ENCODE measurements around the gene EFNA1.
A peak's percentile ranks its signal among the peaks of the same experiment; 100 is the strongest.

EFNA1 gene

GRCh38 chr1:155127105-155127966, at the start of gene EFNA1:
Gene EFNA1 (plus strand): TSS chr1:155127876. CDS start chr1:155127978, 102 bp downstream.
- peak; percentile 67 for DNase-seq
- Mint-ChIP-seq H3K4me3 (peak within 1 kb of the TSS; percentile 73), H3K27ac (peak within 1 kb of the TSS; percentile 59)

GRCh38 chr1:155078469-155079209, 49.0 kb upstream of the EFNA1 start, which contains the start of gene EFNA3:
Gene EFNA3 (plus strand): TSS chr1:155078837. CDS start chr1:155078942, 105 bp downstream.
- peak within 1 kb of the TSS; percentile 53 for H3K27ac Mint-ChIP-seq
- peak; percentile 83 for DNase-seq
- peaks cover 36% of the 10 kb centered on the region for H3K27me3 Mint-ChIP-seq
- H3K4me3 Mint-ChIP-seq, result peak within 1 kb of the TSS; percentile 65
- peaks cover 43% of the 10 kb centered on the region for H3K4me1 Mint-ChIP-seq (ENCODE audit: low read depth)
- no peaks in the 10 kb centered on the region for H3K36me3 Mint-ChIP-seq (ENCODE audit: low read depth)
- H3K9me3 Mint-ChIP-seq, result no peaks in the 10 kb centered on the region

More at GRCh38 chr1:155127105-155127966, at the start of gene EFNA1:
- Mint-ChIP-seq H3K27me3 (peaks cover 25% of the 10 kb centered on the region), H3K36me3 (ENCODE audit: low read depth) (no peaks in the 10 kb centered on the region), H3K9me3 (no peaks in the 10 kb centered on the region), H3K4me1 (ENCODE audit: low read depth) (peaks cover 35% of the 10 kb centered on the region)

- Mint-ChIP-seq H3K27me3 (peaks cover 41% of the 10 kb centered on the region), H3K36me3 (ENCODE audit: low read depth) (no peaks in the 10 kb centered on the region), H3K27ac (peak overlapping the region; percentile 53), H3K4me3 (peak overlapping the region; percentile 65), H3K4me1 (ENCODE audit: low read depth) (peaks cover 43% of the 10 kb centered on the region), H3K9me3 (no peaks in the 10 kb centered on the region)
- DNase-seq, result no peak
Observed at GRCh38 chr1:155079210-155079486, 48.5 kb upstream of the EFNA1 start.

GRCh38 chr1:155079487-155080311, 48.0 kb upstream of the EFNA1 start:
- H3K4me3 Mint-ChIP-seq, result peak overlapping the region; percentile 65
- peaks cover 47% of the 10 kb centered on the region for H3K27me3 Mint-ChIP-seq
- no peaks in the 10 kb centered on the region for H3K9me3 Mint-ChIP-seq
- peak; percentile 51 for DNase-seq
- H3K27ac Mint-ChIP-seq, result peak overlapping the region; percentile 53
- no peaks in the 10 kb centered on the region for H3K36me3 Mint-ChIP-seq (ENCODE audit: low read depth)
- peaks cover 45% of the 10 kb centered on the region for H3K4me1 Mint-ChIP-seq (ENCODE audit: low read depth)

DNA sequence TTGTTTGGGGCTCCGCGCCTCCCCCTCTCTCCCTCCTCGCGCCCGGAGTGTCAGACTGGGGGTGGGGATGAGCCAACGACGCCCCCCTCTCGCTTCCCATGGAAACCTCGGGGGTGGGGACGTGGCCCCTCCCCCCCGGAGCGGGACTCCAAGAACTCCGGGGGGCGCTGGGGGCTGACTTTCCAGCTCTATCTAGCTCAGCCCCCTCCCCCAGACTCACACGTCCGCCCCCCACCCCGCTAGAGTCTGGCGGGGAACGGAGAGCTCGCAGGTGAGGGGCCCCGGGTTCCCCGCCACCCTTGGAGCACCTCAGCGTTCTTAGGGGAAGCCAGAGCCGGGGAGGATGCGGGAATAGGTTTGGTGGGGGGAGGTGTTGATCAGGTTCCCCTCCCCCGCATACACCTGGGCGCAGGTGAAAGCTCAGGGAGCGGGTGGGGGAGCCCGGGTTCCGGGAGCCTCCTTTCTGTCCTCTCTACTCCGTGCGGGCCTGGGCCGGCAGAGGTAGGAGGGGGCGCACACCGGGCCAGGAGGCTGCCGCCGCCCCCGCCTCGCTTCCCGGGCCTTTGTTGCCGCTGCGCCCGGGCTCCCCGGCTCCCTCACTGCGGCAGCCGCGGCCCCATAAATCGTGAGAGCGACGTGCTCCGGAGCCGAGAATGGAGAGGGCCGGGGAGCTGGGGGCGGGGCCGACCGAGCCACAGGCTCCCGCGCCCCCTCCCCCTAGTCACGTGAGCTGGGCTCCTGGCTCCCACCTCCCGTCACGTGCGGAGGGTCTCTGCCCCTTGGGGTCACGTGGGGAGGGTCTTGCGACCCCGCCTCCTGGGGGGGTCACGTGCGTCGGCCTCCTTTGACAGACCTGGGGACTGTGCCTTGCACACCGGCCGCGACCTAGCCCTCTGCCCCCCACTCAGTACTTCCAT, 47.1 kb upstream of the EFNA1 start:
- Mint-ChIP-seq H3K4me3 (no peak overlapping the region), H3K27ac (no peak overlapping the region), H3K4me1 (ENCODE audit: low read depth) (peaks cover 50% of the 10 kb centered on the region), H3K9me3 (no peaks in the 10 kb centered on the region), H3K27me3 (peaks cover 47% of the 10 kb centered on the region), H3K36me3 (ENCODE audit: low read depth) (peaks cover 2% of the 10 kb centered on the region)
- peak; percentile 52 for DNase-seq

DNA sequence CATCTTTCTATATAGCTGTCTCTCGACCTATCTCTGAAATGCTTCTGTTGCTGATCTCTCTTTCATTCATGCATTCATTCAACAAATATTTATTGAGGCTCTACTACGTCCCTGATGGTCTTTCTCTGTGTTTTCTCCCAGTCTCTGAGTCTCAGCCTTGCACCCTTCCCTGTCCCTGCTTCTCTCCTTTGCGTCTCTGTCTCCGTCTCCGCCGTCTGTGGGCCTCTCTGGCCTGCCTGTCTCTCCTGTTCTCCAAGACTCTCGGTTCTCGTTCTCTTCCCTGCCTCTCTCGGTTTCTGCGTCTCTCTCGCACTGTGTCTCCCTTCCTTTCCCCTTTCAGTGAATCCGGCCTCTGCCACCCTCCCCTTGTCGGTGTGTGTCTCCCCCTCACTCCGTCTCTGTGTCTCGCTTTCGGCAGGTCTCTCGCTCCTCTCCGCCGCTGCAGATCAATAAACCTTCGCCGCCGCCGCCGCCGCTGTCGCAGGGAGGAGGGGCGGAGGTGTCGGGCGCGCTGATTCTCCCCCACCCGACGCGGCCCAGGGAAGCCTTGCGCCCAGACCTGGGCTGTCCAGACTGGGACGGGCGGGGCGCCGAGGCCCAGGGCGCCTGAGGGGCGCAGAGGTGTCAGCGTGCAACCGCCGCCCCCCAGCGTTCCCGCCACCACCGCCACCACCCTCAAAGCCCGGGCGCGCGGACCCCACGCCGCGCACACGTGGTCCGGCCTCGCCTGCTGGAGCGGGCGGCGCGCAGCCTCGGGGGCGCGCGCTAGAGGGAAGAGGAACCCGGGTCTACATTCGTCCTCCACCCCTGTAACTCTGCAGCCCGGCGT, 46.0 kb upstream of the EFNA1 start:
- Mint-ChIP-seq H3K36me3 (ENCODE audit: low read depth) (peaks cover 2% of the 10 kb centered on the region), H3K4me3 (peak overlapping the region; percentile 56), H3K9me3 (no peaks in the 10 kb centered on the region), H3K4me1 (ENCODE audit: low read depth) (peaks cover 56% of the 10 kb centered on the region), H3K27ac (peak overlapping the region; percentile 34), H3K27me3 (peaks cover 47% of the 10 kb centered on the region)
- DNase-seq, result peak; percentile 58

DNA sequence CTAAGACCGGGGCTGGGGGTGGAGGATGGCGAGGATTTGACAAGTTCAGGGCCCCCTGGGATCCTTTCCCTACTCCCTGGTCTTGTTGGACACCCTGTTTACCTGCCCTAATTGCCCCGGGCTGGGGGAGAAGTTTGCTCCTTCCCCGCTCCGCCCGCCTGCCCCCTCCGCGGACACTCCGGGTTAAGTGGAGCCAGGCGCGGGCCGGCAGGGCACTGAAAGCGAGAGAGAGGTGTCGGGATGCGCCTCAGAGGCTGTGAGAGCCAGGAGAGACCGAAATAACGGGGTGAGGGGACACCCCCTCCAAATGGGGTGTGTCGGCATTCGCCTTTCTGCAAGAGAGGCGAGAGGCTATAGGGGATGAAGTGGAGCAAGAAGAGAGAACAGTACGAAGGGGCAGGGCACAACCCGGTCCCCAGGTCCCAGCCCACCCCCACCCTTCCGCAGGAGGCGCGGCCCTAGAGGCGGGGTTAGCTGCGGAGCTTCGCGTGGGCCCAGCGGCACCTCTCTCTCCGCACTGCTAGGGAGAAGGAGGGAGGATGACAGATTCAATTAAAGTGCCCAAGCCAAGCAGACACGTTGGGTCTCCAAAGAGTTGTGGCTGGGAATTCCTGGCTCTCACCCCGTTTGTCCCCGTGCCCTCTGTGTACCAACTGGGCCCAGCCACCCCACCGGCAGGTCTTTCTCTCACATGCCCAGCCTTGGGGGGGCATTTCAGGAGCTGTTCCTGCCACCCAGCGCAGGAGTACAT, 45.2 kb upstream of the EFNA1 start:
- peak overlapping the region; percentile 20 for H3K4me3 Mint-ChIP-seq
- peak; percentile 54 for DNase-seq
- peaks cover 2% of the 10 kb centered on the region for H3K36me3 Mint-ChIP-seq (ENCODE audit: low read depth)
- peaks cover 47% of the 10 kb centered on the region for H3K27me3 Mint-ChIP-seq
- H3K9me3 Mint-ChIP-seq, result no peaks in the 10 kb centered on the region
- no peak overlapping the region for H3K27ac Mint-ChIP-seq
- peaks cover 56% of the 10 kb centered on the region for H3K4me1 Mint-ChIP-seq (ENCODE audit: low read depth)

DNA sequence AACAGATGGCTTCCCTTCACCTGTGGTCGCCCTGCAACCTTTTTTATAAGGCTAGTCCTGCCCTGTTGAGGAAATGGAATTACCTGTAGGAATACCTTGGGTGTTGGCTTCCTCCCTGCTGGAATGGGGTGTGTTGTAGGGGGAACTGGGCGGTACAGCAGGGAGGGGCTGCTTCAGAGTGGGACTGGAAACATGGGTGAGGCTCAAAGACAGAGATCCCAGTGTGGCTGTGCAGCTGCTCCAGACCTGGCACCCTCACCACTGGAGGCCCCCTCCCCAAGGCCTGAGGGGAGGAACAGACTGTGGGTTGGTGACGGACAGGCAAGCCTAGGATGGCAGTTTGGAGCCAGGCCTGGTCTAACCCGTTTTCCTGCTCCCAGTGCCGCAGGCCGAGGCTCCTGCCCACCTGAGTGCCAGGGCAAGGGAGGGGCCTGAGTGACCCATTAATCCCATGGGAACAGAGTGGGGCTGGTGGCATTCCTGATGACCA, 44.6 kb upstream of the EFNA1 start:
- DNase-seq, result no peak
- H3K27ac Mint-ChIP-seq, result no peak overlapping the region
- no peaks in the 10 kb centered on the region for H3K9me3 Mint-ChIP-seq
- H3K36me3 Mint-ChIP-seq (ENCODE audit: low read depth), result peaks cover 2% of the 10 kb centered on the region
- no peak overlapping the region for H3K4me3 Mint-ChIP-seq
- peaks cover 47% of the 10 kb centered on the region for H3K27me3 Mint-ChIP-seq
- H3K4me1 Mint-ChIP-seq (ENCODE audit: low read depth), result peaks cover 55% of the 10 kb centered on the region

- peak overlapping the region; percentile 26 for H3K27ac Mint-ChIP-seq
- peak; percentile 44 for DNase-seq
- peak overlapping the region; percentile 92 for H3K4me3 Mint-ChIP-seq
- peaks cover 45% of the 10 kb centered on the region for H3K27me3 Mint-ChIP-seq
- peaks cover 2% of the 10 kb centered on the region for H3K36me3 Mint-ChIP-seq (ENCODE audit: low read depth)
- H3K9me3 Mint-ChIP-seq, result no peaks in the 10 kb centered on the region
- H3K4me1 Mint-ChIP-seq (ENCODE audit: low read depth), result peaks cover 49% of the 10 kb centered on the region
Observed at GRCh38 chr1:155083865-155084721, 43.6 kb upstream of the EFNA1 start.

DNA sequence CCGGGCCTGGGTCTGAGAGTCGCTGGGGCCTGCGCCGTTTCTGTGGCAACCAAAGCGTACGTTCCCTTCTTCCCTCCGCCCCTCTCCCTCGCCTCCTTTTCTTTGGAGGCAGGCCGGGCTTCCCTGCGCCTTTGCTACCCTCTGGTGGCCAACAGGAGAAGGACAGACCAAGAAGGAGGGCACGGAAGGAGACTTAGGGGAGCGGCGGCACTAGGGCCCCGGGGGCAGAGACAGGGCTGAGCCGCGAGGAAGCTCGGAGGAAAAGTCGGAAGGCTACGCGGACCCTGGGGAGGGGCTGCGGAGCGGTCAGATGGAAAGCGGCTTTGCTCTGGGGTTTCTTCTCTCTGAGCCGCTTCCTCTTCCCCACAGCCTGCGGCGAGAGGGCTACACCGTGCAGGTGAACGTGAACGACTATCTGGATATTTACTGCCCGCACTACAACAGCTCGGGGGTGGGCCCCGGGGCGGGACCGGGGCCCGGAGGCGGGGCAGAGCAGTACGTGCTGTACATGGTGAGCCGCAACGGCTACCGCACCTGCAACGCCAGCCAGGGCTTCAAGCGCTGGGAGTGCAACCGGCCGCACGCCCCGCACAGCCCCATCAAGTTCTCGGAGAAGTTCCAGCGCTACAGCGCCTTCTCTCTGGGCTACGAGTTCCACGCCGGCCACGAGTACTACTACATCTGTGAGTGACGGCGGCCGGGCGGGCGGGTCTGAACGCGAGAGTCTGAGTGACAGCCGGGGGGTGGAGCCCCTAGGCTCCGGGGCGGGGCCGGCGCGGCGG, 42.8 kb upstream of the EFNA1 start:
- peak overlapping the region; percentile 92 for H3K4me3 Mint-ChIP-seq
- peaks cover 2% of the 10 kb centered on the region for H3K36me3 Mint-ChIP-seq (ENCODE audit: low read depth)
- H3K4me1 Mint-ChIP-seq (ENCODE audit: low read depth), result peaks cover 41% of the 10 kb centered on the region
- H3K27me3 Mint-ChIP-seq, result peaks cover 37% of the 10 kb centered on the region
- H3K9me3 Mint-ChIP-seq, result no peaks in the 10 kb centered on the region
- H3K27ac Mint-ChIP-seq, result peak overlapping the region; percentile 98
- DNase-seq, result peak; percentile 96

DNA sequence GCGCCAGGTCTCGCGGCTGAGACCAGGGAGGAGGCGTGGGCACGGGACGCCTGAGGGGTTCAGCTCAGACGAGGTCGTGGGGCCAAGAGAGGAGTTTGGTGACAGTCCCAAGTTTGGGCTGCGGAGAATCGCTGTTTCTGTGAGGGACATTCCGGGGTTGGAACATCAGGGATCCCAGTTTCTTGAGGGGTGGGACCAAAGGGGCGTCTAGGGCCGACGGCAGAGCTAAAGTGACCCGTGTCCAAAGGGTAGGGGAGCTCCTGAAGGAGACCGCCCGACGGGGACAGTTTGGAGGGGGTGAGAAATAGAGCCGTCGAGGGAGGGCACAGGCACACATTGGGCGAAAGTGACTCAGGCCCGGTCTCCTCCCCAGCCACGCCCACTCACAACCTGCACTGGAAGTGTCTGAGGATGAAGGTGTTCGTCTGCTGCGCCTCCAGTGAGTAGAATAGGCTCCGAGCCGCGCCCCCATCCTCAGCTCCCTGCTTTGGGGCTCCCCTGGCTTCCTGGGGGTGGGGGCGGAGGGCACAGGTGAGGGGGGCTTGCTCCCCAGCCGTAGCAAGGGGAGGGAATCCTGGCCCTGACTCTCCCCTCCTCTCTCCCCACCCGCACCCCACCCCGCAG, 42.1 kb upstream of the EFNA1 start:
- peak overlapping the region; percentile 92 for H3K4me3 Mint-ChIP-seq
- peak; percentile 81 for DNase-seq
- no peaks in the 10 kb centered on the region for H3K9me3 Mint-ChIP-seq
- H3K4me1 Mint-ChIP-seq (ENCODE audit: low read depth), result peaks cover 40% of the 10 kb centered on the region
- H3K36me3 Mint-ChIP-seq (ENCODE audit: low read depth), result peaks cover 2% of the 10 kb centered on the region
- peaks cover 36% of the 10 kb centered on the region for H3K27me3 Mint-ChIP-seq
- peak overlapping the region; percentile 98 for H3K27ac Mint-ChIP-seq
